ENCODE results near the gene MMP24. TPM values are rescaled to one million over a fixed set of nuclear protein-coding genes. Genes with fewer than 3 reads are reported as not detected.

The MMP24 gene
- total RNA-seq, 1 experiment from 2014 or later: 13.0 TPM

DNA sequence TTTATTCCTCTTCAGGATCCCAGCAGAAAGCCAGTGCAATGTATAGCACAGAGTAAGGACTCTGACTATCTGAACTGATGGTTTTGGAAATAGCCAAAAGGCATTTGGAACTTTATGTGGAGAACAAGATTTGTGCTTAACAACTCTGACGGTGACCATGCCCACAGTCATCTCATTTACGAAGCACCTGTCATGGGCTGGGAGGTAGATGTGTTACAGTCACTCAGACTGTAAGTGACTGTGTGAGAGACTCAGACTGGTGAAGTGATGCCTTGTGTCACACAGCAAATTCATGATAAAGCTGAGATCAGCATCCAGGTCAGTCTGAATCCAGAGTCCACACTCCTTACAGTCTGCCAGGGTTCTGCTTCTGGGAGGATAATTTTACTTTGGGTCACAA, 89.6 kb downstream of the MMP24 start:
- no peak overlapping the region for H3K27ac Mint-ChIP-seq (ENCODE audit: unreplicated experiment)
- intact Hi-C loops (cut with micrococcal nuclease; ENCODE audit: unreplicated experiment): no loop called here
- no peak overlapping the region for H3K4me3 Mint-ChIP-seq (ENCODE audit: unreplicated experiment)
- TF ChIP-seq, protein P1, sequence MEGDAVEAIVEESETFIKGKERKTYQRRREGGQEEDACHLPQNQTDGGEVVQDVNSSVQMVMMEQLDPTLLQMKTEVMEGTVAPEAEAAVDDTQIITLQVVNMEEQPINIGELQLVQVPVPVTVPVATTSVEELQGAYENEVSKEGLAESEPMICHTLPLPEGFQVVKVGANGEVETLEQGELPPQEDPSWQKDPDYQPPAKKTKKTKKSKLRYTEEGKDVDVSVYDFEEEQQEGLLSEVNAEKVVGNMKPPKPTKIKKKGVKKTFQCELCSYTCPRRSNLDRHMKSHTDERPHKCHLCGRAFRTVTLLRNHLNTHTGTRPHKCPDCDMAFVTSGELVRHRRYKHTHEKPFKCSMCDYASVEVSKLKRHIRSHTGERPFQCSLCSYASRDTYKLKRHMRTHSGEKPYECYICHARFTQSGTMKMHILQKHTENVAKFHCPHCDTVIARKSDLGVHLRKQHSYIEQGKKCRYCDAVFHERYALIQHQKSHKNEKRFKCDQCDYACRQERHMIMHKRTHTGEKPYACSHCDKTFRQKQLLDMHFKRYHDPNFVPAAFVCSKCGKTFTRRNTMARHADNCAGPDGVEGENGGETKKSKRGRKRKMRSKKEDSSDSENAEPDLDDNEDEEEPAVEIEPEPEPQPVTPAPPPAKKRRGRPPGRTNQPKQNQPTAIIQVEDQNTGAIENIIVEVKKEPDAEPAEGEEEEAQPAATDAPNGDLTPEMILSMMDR (IDR thresholded peaks at IDR 0.05; ENCODE audit: insufficient read depth in 1 of 2, low read depth in 1 of 2, low read length in 1 of 2, severe bottlenecking in 1 of 2, unreplicated experiment in 1 of 2): no peak
- no peak overlapping the region for H3K4me3 ChIP-seq (ENCODE audit: low read depth, low read length)
- peaks cover 1% of the 10 kb centered on the region; the same call in 1 of the 2 replicates for H3K36me3 ChIP-seq (ENCODE audit: control insufficient read depth, insufficient read depth, low read length)
- H3K36me3 Mint-ChIP-seq (ENCODE audit: insufficient read depth, unreplicated experiment): peaks cover 15% of the 10 kb centered on the region
- no peaks in the 10 kb centered on the region for H3K27me3 Mint-ChIP-seq (ENCODE audit: insufficient read depth, unreplicated experiment)
- H3K27me3 ChIP-seq (replicated peaks; ENCODE audit: control insufficient read depth, insufficient read depth, low read length): no peaks in the 10 kb centered on the region
- BruUV-seq (replicated peaks): no TSS peak
- H3K4me1 ChIP-seq: peaks cover 63% of the 10 kb centered on the region
- DNase-seq: no peak
- peaks cover 62% of the 10 kb centered on the region for H3K4me1 Mint-ChIP-seq (ENCODE audit: low read depth, unreplicated experiment)
- H3K9me3 Mint-ChIP-seq (ENCODE audit: unreplicated experiment): no peaks in the 10 kb centered on the region
- ChIA-PET POLR2A (no interaction called here), CTCF (no interaction called here)
- no peaks in the 10 kb centered on the region for H3K9me3 ChIP-seq

DNA sequence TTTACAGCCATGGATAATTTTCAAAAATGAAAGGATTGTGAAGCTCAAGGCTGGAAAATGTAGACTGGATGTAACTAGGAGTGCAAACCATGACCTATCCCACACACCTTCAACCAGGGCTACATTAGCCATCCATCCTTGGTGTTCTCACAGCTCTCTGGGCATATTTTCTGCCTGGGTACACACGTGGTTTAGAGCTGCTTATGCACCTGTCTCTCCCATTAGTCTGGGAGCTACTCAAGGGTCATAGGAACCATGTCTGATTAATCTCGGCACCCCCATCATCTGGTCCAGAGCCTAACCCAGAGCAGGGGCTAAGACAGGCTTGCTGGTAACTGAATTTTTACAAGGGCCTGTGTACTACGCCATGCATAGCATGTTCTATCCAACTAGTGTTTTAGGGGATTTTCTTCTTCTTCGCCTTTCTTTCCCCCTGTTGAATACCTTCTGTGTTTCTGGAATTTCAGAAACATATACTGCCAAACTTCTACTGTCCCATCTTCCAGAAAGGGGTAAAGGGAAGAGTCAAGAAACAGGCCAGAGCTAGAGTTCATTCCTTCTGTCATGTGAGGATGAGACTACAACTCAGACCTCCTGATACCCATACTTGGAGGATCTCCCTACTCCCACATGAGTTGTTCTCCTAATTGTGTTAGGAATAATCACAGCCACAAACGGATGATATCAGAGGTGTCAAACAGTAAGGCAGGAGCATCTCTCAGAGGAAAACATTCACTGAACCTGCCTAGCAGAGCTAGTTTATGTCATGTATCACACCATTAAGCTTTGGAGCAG, 91.1 kb downstream of the MMP24 start:
- TF ChIP-seq, protein P1 (IDR thresholded peaks at IDR 0.05; ENCODE audit: insufficient read depth in 1 of 2, low read depth in 1 of 2, low read length in 1 of 2, severe bottlenecking in 1 of 2, unreplicated experiment in 1 of 2): no peak
- intact Hi-C loops (cut with micrococcal nuclease; ENCODE audit: unreplicated experiment): no loop called here
- ChIA-PET CTCF (interaction anchor here (0.8 to 5.1 kb wide), 4 partner anchors 9 to 122 kb away, joined by 3 to 78 read pairs (median 10); no protein-coding TSS in a partner anchor), POLR2A (interaction anchor here (0.8 kb wide), 1 partner anchor 10 kb away, joined by 3 read pairs; no protein-coding TSS in a partner anchor)
- no peaks in the 10 kb centered on the region for H3K27me3 ChIP-seq (replicated peaks; ENCODE audit: control insufficient read depth, insufficient read depth, low read length)
- H3K27me3 Mint-ChIP-seq (ENCODE audit: insufficient read depth, unreplicated experiment): no peaks in the 10 kb centered on the region
- H3K4me1 ChIP-seq: peaks cover 56% of the 10 kb centered on the region
- DNase-seq: no peak
- BruUV-seq (replicated peaks): no TSS peak
- peaks cover 52% of the 10 kb centered on the region for H3K4me1 Mint-ChIP-seq (ENCODE audit: low read depth, unreplicated experiment)
- H3K36me3 ChIP-seq (ENCODE audit: control insufficient read depth, insufficient read depth, low read length): peaks cover 1% of the 10 kb centered on the region; the same call in 1 of the 2 replicates
- no peak overlapping the region for H3K4me3 ChIP-seq (ENCODE audit: low read depth, low read length)
- H3K36me3 Mint-ChIP-seq (ENCODE audit: insufficient read depth, unreplicated experiment): peaks cover 14% of the 10 kb centered on the region
- H3K4me3 Mint-ChIP-seq (ENCODE audit: unreplicated experiment): no peak overlapping the region
- no peaks in the 10 kb centered on the region for H3K9me3 Mint-ChIP-seq (ENCODE audit: unreplicated experiment)
- no peaks in the 10 kb centered on the region for H3K9me3 ChIP-seq
- H3K27ac Mint-ChIP-seq (ENCODE audit: unreplicated experiment): no peak overlapping the region

DNA sequence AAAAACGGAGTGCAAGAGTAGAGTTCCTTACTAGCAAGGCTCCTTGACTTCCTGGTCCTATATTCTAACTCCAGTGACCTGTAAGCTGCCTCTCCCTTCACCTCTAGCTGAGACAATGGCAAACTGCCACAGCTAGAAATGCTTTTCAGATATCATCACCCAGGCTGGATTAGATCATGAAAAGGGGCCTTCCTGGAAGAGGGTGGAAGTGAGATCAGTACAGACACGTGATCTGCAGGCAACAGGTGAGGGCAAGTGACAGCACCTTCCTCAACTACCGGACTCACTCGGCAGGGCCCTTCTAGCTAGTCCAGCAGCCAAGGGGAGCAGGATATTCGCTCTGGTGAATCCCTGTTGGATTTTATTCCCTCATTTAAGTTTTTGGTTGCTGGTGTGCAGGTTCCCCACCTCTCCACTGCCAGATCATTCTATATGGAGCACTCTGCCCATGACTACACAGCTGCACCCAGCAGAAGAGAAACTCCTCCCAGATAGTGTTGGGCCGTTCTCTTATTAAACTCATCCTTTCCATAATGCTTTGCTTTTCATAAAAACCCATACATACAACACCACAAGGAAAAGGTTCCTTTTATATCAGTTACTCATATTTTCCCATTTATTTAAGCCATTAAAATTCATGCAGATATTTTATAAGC, 92.1 kb downstream of the MMP24 start:
- ChIA-PET CTCF (interaction anchor here (1.9 to 5.1 kb wide), 3 partner anchors 8 to 12 kb away, joined by 8 to 78 read pairs (median 11); no protein-coding TSS in a partner anchor), POLR2A (interaction anchor here (0.8 kb wide), 1 partner anchor 11 kb away, joined by 3 read pairs; no protein-coding TSS in a partner anchor)
- Mint-ChIP-seq H3K36me3 (ENCODE audit: insufficient read depth, unreplicated experiment) (peaks cover 14% of the 10 kb centered on the region), H3K4me1 (ENCODE audit: low read depth, unreplicated experiment) (peaks cover 48% of the 10 kb centered on the region), H3K4me3 (ENCODE audit: unreplicated experiment) (no peak overlapping the region), H3K27ac (ENCODE audit: unreplicated experiment) (peak overlapping the region; percentile 86), H3K9me3 (ENCODE audit: unreplicated experiment) (no peaks in the 10 kb centered on the region), H3K27me3 (ENCODE audit: insufficient read depth, unreplicated experiment) (no peaks in the 10 kb centered on the region)
- BruUV-seq (replicated peaks): no TSS peak
- TF ChIP-seq, protein P1 (IDR thresholded peaks at IDR 0.05; ENCODE audit: insufficient read depth in 1 of 2, low read depth in 1 of 2, low read length in 1 of 2, severe bottlenecking in 1 of 2, unreplicated experiment in 1 of 2): no peak
- H3K4me1 ChIP-seq: peaks cover 55% of the 10 kb centered on the region
- intact Hi-C loops (cut with micrococcal nuclease; ENCODE audit: unreplicated experiment): loop anchor here (1.0 kb wide), 1 partner anchor 9 kb away; no protein-coding TSS in a partner anchor
- no peak overlapping the region for H3K4me3 ChIP-seq (ENCODE audit: low read depth, low read length)
- no peaks in the 10 kb centered on the region for H3K9me3 ChIP-seq
- DNase-seq: peak in 1 of 2 experiments; percentile 72
- no peaks in the 10 kb centered on the region for H3K27me3 ChIP-seq (replicated peaks; ENCODE audit: control insufficient read depth, insufficient read depth, low read length)
- peaks cover under 1% of the 10 kb centered on the region; the same call in 1 of the 2 replicates for H3K36me3 ChIP-seq (ENCODE audit: control insufficient read depth, insufficient read depth, low read length)

All from Caco-2 (cell line).